GM18520 (cell line): ENCODE results near the gene HOXB3.
"Not testable (repeated sequence)": the region's sequence is repeated elsewhere in the genome, so short reads cannot be mapped to it uniquely, and the experiment has no call there.

ENCODE experiments used
- ATAC-seq: cut with Tn5 transposase; IDR thresholded peaks from one replicate; pipeline ENCODE4 v1.9.1; 2021; ENCODE audit not compliant: unreplicated experiment

Gene HOXB3

DNA sequence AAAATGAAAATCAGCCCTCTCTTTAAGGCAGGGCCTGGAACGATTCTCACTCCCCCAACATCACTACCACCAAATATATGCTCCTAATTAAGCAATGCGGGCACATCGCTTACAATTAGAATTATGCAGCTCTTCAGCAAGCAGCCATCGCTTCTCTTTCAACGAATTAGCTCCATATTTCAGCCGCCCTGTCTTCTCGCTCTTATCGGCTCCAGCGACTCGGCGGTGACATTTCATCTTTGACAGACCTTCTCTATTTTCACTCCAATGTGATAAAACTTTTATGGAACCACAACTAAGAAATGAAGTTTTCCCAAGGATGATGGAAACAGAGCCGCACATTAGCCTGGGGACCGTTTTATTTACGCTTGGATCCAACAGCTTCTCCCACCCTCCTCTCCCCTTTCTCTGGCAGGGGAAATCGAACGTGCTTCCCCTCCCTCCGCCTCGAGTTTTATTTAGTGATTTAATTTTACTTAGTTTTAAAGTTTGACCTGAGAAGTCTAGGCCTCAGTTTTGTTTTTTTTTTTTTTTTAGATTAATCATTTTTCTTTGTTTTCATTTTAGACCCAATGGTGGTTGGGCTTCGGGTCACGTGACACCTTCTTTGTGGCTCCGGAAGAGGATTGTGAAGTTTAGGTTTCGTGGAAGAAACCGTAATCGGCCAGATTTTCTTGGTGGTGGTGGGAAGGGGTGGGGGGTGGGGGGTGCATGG lies 42.1 kb downstream of the HOXB3 start:
- ATAC-seq: no peak

DNA sequence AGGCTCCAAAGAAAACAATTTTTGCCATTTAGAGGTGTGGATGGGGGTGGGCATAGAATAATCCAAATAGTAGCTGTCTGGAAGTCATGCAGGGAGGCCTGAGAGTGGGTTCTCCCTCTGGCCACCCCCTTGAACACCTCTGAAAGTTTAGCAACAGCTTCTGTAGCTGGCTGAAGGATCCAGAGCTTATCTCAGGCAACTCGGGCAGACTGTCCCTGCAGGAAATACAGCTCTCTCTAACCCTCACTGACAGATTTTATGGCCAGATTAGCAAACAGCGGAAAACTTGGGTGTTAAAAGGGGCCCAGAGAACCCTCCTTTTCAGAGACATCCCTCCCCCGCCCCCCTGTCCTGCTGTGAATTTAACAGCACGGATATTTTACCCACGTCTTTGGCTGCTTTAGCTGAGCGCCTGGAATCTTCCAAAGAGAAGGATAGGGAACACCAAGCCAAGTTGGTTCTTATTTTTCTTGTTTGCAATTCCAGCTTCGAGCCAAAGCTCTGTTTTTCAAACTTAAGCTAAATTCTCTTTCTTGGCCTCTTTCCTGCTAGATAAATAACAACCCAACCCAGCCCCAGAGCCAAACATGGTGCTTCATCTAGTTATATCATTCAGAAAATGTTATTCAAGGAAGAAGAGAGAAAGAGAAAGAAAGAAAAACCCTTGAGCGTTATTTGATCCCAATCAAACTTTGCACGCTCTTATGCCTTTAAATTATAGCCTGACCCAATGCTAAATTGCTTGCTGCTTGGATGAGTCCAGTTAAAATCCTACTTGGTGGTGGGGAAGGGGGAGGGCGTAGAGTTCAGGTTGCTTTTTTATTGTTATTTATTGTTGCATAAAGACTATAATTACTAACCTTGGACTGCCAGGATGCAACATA lies 42.9 kb downstream of the HOXB3 start:
- ATAC-seq: no peak

DNA sequence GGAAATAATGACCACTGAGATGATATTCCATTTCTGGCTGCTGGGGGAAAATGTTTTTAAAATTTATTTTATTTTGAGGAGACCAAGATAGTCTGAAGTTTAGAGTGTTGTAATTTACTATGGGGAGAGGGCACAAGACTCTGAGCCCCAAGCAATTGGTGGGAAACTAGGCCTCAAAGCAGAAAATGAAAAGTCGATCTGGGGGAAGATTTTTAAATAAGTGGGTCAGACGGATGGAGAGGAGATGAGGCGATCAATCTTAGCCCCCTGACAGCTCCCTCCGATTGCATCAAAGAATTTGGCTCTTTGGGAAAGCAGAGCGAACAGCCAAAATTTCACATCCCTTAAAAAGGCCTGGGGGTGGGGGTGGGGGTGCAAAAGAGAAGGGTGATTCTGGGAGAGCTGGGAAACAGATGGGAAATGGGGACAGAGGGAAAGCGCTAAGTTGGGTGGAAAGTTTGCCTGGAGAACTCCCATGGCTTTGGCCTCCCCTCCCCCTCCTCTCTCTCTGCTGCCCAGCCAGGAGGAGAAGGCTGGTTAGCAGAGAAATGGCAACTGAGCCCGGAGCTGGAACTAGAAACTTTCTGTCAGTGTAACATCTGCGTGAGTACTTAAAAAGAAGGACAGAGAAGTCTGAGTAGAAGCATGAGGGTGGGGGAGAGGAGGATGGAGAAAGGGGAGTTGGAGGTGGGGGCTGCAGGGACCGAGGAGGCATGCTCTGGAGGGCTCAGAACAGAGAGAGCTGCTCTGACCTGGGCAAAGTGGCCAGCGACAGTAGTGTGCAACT lies 43.7 kb downstream of the HOXB3 start:
- no peak for ATAC-seq

DNA sequence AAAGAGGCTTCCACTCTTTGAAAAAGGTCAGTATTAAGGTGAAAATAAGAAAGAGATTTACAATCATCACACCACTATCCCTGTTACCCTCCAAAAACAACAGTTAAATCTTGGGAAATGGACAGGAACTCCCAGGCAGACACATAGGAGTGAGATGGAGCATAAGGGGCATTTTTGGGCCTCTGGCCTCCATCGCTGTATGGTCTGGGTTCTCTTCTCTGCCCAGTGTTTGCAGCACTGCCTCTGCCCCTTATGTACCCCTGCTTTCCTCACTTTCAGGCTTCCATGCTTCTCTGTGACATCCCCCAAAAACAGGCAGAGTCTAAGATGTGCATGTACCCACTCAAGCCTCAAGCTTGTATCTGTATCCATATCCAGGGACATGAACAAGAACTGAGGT lies 44.5 kb downstream of the HOXB3 start:
- no peak for ATAC-seq

DNA sequence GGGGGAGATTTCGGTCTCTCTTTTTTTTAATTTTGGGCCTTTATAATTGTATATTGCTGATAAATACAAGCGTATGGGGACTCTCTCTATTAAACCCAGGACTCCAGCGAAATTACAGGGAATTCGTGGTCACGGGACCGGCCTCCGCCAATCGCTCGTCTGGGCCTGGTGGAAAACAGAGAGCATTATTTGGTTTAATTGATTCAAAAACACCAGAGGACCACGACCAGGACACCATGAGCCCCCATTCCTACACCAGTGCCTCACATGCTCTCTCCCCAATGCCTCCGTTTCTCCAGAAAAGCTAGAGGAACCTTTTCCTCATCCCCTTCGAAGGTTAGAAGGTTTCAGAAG lies 45.0 kb downstream of the HOXB3 start, which contains the start of gene HOXB2:
Gene HOXB2 (minus strand): TSS at position 88 of the 354 bp plus-strand sequence. CDS start 198 bp downstream, outside the sequence.
- no peak for ATAC-seq

DNA sequence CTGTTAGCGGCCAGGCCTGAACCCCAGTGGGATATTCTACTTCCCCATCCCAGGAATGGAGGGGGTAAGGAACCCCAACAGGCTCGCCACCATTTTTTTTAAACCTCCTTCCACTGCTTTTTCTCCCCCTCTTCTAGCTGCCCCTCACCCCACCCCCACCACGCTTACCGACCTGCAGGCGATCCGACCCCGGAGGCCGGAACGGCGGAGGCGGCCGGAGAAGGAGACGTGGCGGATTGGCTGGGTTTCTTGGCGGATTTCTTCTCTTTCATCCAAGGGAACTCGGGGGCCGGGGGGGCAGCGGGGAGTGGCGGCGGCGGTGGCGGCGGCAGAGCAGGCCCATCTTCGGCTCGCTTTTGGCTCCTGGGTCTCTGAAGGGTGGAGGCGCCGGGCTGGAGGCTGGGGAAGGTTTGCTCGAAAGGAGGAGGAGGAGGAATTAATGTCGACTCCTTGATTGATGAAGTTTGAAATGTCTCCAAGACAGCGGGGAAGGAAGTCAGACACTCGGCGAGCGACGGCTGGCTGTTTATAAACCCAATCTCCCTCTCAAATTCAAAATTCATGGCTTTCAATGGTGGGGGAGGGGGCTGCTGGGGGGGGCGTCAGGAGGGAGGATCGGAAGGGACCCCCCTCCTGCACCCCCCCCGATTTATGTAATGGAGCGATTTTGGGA lies 45.6 kb downstream of the HOXB3 start:
- no peak for ATAC-seq

DNA sequence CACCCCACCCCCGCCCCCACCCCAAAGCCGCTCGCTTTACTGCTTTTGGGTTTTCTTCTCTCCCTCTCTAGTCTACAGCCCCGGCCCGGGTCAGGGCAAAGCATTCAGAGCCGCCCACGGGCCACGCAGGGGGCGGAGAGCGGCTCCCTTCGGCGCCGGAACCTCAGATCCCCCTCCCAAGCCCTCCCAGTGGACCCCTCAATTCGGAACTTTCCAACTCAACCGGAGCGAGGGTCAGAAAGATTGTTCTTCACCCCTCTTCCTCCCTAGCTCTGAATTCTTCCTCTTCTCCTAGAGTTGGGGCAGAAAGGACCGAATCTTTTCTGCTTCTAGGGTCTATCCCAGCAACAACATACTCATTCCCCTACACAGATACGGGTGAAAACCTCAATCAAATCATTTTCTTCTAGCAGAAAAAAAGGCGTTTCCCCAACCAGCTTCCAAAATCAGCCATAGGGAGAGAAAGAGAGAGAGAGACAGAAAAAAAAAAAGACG lies 46.1 kb downstream of the HOXB3 start:
- no peak for ATAC-seq

DNA sequence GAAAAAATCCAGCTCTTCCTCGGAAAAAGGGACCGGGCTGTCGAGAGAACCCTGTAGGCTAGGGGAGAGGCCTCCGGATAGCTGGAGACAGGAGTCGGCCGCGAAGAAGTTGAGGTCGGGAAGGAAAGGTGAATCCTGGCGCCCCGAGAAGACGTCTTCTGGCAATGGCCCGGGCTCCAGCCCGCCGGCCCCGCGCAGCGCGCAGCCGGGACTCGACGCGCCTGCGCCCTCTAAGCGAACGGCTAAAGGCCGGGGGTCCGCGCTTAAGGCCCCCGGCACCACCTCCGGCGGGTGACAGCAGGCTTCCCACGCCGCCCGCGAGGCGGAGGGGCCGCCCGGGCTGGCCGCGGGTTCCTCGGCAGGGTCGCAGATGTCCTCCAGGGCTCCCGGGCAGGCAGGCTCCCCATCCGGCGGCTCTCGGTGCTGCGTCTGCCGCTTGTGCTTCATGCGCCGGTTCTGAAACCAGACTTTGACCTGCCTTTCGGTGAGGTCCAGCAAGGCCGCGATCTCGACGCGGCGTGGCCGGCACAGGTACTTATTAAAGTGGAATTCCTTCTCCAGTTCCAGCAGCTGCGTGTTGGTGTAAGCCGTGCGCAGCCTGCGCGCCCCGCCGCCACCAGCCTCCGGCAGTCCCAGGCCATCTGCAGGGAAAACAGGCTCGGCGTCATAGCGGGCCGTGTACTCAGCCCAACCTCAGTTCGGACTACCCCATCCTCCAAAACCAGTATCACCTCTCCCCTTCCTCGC lies 46.8 kb downstream of the HOXB3 start:
- peak; percentile 36 for ATAC-seq

DNA sequence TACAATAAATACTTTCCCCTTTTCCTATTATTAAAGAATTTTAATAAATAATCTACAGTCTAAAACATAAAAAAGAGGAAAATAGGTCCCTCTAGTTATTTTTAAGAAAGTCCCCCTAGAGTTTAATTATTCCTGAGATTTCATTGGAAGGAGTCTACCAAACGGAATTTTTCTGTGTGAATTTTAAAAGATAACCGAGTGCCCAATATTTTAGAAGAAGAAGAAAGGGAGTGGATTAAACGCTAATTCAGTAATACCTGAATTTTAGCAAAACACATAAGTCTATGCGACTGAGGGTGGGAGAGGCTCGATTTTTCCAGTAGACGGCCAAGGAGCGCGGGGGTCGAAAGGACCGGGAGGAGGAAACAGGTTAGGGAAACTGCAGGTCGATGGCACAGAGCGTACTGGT lies 47.3 kb downstream of the HOXB3 start:
- ATAC-seq: no peak

DNA sequence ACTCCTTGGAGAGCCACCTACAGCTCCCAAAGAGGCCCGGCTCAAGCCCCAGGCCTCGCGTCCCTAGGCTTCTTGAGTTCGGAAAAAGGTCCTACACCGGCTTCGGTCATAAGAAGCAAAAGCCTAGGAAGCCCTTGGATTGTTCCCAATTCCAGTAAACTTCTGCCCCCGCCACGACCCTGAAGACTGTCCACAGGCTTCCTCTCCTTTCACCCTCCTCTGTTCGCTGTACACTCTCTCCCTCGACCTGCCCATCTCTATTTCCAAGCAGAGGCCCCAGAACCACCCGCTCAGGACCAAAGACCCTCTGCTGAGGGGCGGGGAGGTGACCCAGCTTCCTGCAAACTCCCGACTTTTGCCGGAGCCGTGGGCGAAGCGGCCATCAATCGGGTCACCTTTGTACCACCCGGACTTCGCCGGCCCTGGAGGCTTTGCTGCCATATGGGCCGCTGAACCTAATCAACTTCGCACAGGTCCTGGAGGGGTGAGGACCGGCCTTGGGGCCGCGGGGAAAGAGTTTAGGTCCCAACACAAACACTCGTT lies 47.9 kb downstream of the HOXB3 start:
- no peak for ATAC-seq

DNA sequence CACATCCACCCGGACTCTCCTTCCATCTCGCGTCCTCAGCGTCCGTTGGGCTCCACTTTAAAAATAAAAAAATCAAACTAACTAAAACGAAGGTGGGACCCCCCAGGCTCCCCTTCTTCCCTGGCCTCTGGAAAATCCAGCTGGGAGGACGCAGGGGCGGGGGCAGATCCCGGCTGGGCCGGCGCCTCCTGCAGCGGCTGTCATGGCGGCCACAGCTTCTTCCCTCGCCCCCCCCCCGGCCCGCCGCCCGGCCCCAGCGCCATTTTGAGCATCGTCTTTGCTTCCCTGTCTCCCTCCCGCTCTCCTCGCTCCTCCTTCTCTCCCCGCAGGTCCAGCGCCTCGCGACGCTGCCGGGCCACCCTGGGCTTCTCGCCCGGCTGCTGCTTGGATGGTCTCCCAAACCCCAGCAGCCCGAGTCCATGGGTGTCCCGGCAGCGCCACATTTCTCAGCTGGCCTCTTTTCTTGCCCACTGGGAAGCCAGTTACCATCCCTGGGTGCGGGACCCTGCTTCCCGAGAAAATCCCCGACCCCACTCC lies 48.4 kb downstream of the HOXB3 start:
- ATAC-seq: no peak

DNA sequence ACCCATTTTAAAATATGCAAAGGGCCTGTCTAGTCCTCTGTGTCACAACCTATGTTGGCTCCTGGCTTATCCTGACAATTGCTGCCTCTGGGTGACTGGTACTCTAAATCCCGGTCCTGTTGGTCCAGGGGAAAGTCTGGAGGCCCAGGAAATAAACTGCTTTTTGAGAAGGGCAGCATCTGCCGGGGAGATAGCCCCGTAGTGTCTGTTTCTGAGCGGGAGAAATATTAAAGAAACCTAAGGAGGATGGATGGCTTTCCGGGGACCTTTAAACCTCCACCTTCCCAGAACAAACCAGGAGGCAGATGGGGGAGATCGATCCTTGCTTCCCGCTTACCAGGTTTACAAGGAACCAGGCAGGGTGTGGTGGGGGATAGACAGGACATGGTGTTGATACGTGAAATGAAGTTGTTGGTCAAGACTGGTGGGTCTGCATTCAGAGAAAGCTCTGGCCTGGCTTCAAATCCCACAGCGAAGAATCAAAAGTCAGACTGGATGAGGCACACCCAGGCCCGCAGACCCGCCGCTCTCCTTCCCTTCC lies 48.9 kb downstream of the HOXB3 start:
- no peak for ATAC-seq

DNA sequence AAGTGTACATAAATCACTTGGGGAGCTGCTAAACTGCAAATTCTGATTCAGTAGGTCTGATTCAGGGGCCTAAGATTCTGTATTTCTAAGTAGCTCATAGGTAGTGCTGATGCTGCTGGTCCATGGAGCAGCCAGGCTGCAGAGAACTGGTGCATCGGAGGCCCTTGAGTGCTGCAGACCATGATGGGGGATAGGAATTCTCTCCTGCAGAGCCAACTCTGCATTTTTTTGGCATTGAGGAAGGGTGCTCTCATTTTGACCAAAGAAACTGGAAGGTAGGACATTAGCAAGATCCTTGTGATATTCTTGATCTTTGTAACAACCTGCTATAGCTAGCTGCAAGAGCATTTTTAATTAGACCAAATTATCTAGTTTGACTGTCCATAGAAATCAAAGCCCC lies 49.8 kb downstream of the HOXB3 start:
- ATAC-seq: no peak

DNA sequence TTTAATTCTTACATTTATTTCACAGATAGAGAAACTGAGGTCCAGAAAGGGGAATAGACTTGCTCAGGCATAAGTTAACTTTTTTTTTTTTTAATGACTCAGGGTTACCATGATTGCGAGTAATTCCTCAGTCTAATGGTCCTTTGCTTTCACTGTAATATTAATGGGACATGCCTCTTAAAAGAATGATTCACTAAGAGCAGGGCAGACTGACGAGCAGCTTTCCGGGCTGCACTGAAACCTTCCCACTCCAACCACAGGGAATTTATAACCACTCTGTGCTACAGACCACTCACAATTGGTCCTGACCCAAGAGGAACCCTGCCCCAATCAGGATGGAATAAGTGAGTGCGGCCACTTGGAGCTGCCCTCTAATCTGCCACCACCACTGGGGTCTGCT lies 50.9 kb downstream of the HOXB3 start:
- ATAC-seq: no peak

DNA sequence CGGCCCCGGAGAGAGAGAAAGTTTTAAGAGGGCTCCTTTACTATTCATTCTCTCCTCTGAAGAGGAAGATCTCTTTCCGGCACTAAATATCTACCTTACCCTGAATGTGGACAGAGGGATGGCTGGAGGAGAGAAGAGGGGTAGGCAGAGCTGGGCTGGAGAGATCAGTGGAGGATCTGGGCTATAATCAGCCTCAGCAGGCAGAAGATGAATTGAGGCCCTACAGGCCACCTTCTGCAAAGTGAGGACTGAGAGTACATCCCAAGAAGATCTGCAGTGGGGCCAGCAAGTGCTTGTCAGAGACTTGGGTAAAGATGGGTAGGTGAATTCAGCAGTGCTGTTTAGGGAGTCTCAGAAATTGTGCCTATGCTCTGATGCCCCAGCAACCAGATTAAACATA lies 52.7 kb downstream of the HOXB3 start:
- ATAC-seq: no peak

DNA sequence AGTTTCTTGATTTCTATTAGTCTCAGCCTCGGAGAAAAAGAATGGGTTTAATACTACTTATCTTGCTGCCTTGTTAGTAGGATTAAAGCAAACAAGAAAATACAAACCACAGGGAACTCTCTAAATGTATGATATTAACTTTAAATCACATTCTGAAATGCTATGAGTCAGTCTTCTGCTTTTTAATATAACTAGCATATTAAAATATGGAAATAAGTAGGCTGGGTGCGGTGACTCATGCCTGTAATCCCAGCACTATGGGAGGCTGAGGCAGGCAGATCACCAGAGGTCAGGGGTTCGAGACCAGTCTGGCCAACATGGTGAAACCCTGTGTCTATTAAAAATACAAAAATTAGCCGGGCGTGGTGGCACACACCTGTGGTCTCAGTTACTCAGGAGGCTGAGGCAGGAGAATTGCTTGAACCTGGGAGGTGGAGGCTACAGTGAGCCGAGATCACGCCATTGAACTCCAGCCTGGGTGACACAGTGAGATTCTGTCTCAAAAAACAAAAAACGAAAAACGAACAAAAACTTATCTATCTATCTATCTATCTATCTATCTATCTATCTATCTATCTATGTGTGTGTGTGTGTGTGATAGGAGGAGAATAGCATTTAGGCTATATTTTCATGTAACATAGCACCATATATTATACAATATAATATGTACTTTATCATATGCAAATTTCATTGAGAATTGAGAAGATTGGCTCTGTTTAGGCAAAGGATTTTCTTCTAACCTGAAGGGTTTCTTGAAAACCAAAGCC lies 54.1 kb downstream of the HOXB3 start:
- ATAC-seq: not testable (repeated sequence)

DNA sequence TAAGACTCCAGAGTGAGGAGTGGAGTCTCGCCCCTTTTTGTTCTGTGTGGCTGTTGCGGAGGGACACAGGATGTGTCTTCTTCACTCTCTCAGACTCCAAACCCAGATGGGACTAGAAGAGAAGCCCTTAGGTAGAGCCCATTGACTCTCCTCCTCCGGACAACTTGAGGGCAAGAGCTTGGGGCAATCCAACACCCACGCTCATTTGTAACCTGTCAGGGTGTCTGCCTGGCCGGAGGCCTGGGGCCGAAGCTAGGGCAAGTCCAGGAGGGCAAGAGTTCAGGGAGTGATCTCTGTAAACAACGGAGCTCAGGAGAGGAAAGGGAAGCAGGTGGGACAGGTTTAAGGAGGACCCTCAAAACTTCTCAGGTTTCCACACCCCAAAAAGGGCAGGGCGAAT lies 57.8 kb downstream of the HOXB3 start:
- ATAC-seq: no peak

DNA sequence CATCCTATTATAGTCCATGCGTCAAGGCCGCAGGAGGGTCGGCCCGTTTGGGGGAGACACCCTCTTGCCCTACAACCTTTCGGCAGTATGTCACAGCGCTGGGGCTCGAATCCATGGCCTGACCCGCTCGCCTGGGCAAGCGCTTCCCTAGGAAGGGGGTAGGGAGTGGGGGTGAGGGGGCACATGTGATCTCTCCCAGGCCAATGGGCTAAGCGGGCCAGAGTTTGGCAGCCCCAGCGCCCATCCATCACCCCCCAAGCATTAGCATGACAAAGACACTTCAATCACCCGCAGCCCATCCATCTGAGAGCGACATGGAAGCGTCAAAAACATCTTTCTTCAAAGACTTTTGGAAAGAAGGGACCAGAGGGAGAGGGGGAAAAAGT lies 59.2 kb downstream of the HOXB3 start, which contains the start of gene HOXB1:
Gene HOXB1 (minus strand): TSS at position 125 of the 386 bp plus-strand sequence. CDS start 107 bp downstream, at position 18.
- no peak for ATAC-seq
